Prostate gland (tissue), 2 donors: ENCODE data around the gene C5orf22.

ENCODE experiments used
- CTCF ChIP-seq, 4 experiments: fragments of 200-600 bp in 2 of 4; fragments of 450-650 bp in 2 of 4; sonication (generic) in 2 of 4; IDR thresholded peaks; 1 replicate in 3 of 4; 2 replicates in 1 of 4; pipeline ENCODE4 v1.5.1; 2016 to 2019; ENCODE audit warnings: antibody characterized with exemption in 4 of 4, mild to moderate bottlenecking in 2 of 4, moderate library complexity in 2 of 4
- POLR2AphosphoS5 ChIP-seq: sonication (generic); formaldehyde crosslinking; IDR thresholded peaks from one replicate; pipeline ENCODE4 v1.6.1; 2017; ENCODE audit warnings: antibody characterized with exemption

- TF ChIP-seq CTCF (IDR thresholded peaks at IDR 0.05) (no peak), POLR2AphosphoS5 (no peak)
These were observed 72.1 kb downstream of the C5orf22 start for GRCh38 chr5:31604240-31604639.
